SIG-M5 (cell line): Measurements from ENCODE around the gene SOAT1.

Experiments used
- DNase-seq: peaks from one replicate; lab custom pipeline; 2025; lab: John Stamatoyannopoulos, UW

The SOAT1 gene

GRCh38 chr1:179305450-179305849, 11.9 kb downstream of the SOAT1 start:
- no peak for DNase-seq

GRCh38 chr1:179310291-179310690, 16.7 kb downstream of the SOAT1 start:
- no peak for DNase-seq

GRCh38 chr1:179310721-179311120, 17.1 kb downstream of the SOAT1 start:
- DNase-seq = no peak

GRCh38 chr1:179311149-179311700, 17.6 kb downstream of the SOAT1 start:
- DNase-seq = no peak

- DNase-seq = no peak
Observed at GRCh38 chr1:179313004-179313403, 19.4 kb downstream of the SOAT1 start.

- no peak for DNase-seq
Observed at GRCh38 chr1:179314928-179315327, 21.3 kb downstream of the SOAT1 start.

GRCh38 chr1:179318491-179318890, 24.9 kb downstream of the SOAT1 start:
- no peak for DNase-seq

- no peak for DNase-seq
Observed at GRCh38 chr1:179321533-179322216, 28.1 kb downstream of the SOAT1 start.

- no peak for DNase-seq
Observed at GRCh38 chr1:179322557-179322956, 29.0 kb downstream of the SOAT1 start.

- DNase-seq = no peak
Observed at GRCh38 chr1:179323436-179323835, 29.8 kb downstream of the SOAT1 start.

- no peak for DNase-seq
Observed at GRCh38 chr1:179325836-179326235, 32.2 kb downstream of the SOAT1 start.

GRCh38 chr1:179326746-179327145, 33.1 kb downstream of the SOAT1 start:
- DNase-seq = no peak

- no peak for DNase-seq
Observed at GRCh38 chr1:179327196-179327595, 33.6 kb downstream of the SOAT1 start.

GRCh38 chr1:179327679-179328078, 34.1 kb downstream of the SOAT1 start:
- DNase-seq = peak; percentile 92

GRCh38 chr1:179329862-179330261, 36.3 kb downstream of the SOAT1 start:
- DNase-seq = no peak

GRCh38 chr1:179334440-179334839, 40.8 kb downstream of the SOAT1 start:
- DNase-seq = no peak

- no peak for DNase-seq
Observed at GRCh38 chr1:179337288-179337687, 43.7 kb downstream of the SOAT1 start.

- no peak for DNase-seq
Observed at GRCh38 chr1:179337942-179338560, 44.5 kb downstream of the SOAT1 start.

- no peak for DNase-seq
Observed at GRCh38 chr1:179340918-179341317, 47.3 kb downstream of the SOAT1 start.

GRCh38 chr1:179341943-179342547, 48.4 kb downstream of the SOAT1 start:
- DNase-seq = no peak

- no peak for DNase-seq
Observed at GRCh38 chr1:179342740-179343404, 49.3 kb downstream of the SOAT1 start.

- DNase-seq = no peak
Observed at GRCh38 chr1:179351281-179351680, 57.7 kb downstream of the SOAT1 start.

- DNase-seq = no peak
Observed at GRCh38 chr1:179352236-179352635, 58.6 kb downstream of the SOAT1 start.
